ENCODE results near the gene VAT1L. TPM values are rescaled to one million over a fixed set of nuclear protein-coding genes. Genes with fewer than 3 reads are reported as not detected.

Gene VAT1L
- total RNA-seq, 1 donor from 2014 or later: 6.4 TPM

- intact Hi-C loops (cut with DNase I): no loop called here
- TF ChIP-seq POLR2A (IDR thresholded peaks at IDR 0.05): no peak
- TF ChIP-seq, protein P1, sequence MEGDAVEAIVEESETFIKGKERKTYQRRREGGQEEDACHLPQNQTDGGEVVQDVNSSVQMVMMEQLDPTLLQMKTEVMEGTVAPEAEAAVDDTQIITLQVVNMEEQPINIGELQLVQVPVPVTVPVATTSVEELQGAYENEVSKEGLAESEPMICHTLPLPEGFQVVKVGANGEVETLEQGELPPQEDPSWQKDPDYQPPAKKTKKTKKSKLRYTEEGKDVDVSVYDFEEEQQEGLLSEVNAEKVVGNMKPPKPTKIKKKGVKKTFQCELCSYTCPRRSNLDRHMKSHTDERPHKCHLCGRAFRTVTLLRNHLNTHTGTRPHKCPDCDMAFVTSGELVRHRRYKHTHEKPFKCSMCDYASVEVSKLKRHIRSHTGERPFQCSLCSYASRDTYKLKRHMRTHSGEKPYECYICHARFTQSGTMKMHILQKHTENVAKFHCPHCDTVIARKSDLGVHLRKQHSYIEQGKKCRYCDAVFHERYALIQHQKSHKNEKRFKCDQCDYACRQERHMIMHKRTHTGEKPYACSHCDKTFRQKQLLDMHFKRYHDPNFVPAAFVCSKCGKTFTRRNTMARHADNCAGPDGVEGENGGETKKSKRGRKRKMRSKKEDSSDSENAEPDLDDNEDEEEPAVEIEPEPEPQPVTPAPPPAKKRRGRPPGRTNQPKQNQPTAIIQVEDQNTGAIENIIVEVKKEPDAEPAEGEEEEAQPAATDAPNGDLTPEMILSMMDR (IDR thresholded peaks at IDR 0.05): no peak
- TF ChIP-seq POLR2AphosphoS5 (IDR thresholded peaks at IDR 0.05; ENCODE audit: insufficient read depth in 1 of 2, low read depth in 1 of 2): no peak
- H3K9me3 ChIP-seq: no peaks in the 10 kb centered on the region
- no peak for DNase-seq (ENCODE audit: extremely low spot score in 2 of 2)
- no peaks in the 10 kb centered on the region for H3K27me3 ChIP-seq
- H3K27ac ChIP-seq: no peak overlapping the region
- H3K4me3 ChIP-seq: no peak overlapping the region
- H3K36me3 ChIP-seq: no peaks in the 10 kb centered on the region
- no peaks in the 10 kb centered on the region for H3K4me1 ChIP-seq
These were observed 54.1 kb downstream of the VAT1L start for GRCh38 chr16:77842468-77842867.

DNA sequence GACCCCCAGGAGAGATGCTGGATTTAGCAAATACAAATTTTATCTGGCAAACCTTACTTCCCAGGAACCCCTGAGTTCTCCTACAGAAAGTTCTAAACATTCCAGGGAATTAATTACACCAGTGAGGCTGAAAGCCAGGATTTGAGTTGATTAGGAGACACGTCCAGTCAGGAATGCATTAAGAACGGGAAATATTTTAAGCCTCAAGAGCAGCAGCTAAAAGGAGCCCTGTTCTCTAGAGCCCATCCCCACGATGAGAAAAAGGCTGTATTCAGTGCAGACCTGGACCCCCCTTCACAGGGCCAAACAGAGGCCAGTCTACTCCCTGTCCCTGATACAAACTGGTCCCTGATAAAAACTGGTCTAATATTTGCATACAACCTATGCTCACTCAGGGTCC is 55.0 kb downstream of the VAT1L start:
- H3K36me3 ChIP-seq: no peaks in the 10 kb centered on the region
- H3K27ac ChIP-seq: no peak overlapping the region
- H3K4me3 ChIP-seq: no peak overlapping the region
- TF ChIP-seq POLR2AphosphoS5 (IDR thresholded peaks at IDR 0.05; ENCODE audit: insufficient read depth in 1 of 2, low read depth in 1 of 2) (no peak), POLR2A (IDR thresholded peaks at IDR 0.05) (no peak)
- TF ChIP-seq, protein P1 (IDR thresholded peaks at IDR 0.05): no peak
- no peaks in the 10 kb centered on the region for H3K9me3 ChIP-seq
- DNase-seq (ENCODE audit: extremely low spot score in 2 of 2): no peak
- intact Hi-C loops (cut with DNase I): no loop called here
- no peaks in the 10 kb centered on the region for H3K4me1 ChIP-seq
- H3K27me3 ChIP-seq: no peaks in the 10 kb centered on the region

GRCh38 chr16:77844801-77845200 is 56.4 kb downstream of the VAT1L start:
- Histone ChIP-seq H3K27ac (no peak overlapping the region), H3K9me3 (no peaks in the 10 kb centered on the region), H3K36me3 (no peaks in the 10 kb centered on the region), H3K4me3 (no peak overlapping the region), H3K27me3 (no peaks in the 10 kb centered on the region), H3K4me1 (no peaks in the 10 kb centered on the region)
- intact Hi-C loops (cut with DNase I): no loop called here
- DNase-seq (ENCODE audit: extremely low spot score in 2 of 2): no peak
- TF ChIP-seq POLR2A (IDR thresholded peaks at IDR 0.05) (no peak), POLR2AphosphoS5 (IDR thresholded peaks at IDR 0.05; ENCODE audit: insufficient read depth in 1 of 2, low read depth in 1 of 2) (no peak)
- TF ChIP-seq, protein P1 (IDR thresholded peaks at IDR 0.05): no peak

- no peak for TF ChIP-seq POLR2A (IDR thresholded peaks at IDR 0.05)
- TF ChIP-seq POLR2AphosphoS5 (IDR thresholded peaks at IDR 0.05; ENCODE audit: insufficient read depth in 1 of 2, low read depth in 1 of 2): no peak
- TF ChIP-seq, protein P1 (IDR thresholded peaks at IDR 0.05): no peak
- intact Hi-C loops (cut with DNase I): loop anchor here (1.0 kb wide), 1 partner anchor 32 kb away; no protein-coding TSS in a partner anchor
- Histone ChIP-seq H3K27me3 (no peaks in the 10 kb centered on the region), H3K4me3 (no peak overlapping the region), H3K36me3 (no peaks in the 10 kb centered on the region), H3K27ac (no peak overlapping the region), H3K4me1 (no peaks in the 10 kb centered on the region), H3K9me3 (no peaks in the 10 kb centered on the region)
- no peak for DNase-seq (ENCODE audit: extremely low spot score in 2 of 2)
These were observed 61.4 kb downstream of the VAT1L start for GRCh38 chr16:77849646-77850258.

- Histone ChIP-seq H3K9me3 (no peaks in the 10 kb centered on the region), H3K27ac (no peak overlapping the region), H3K4me3 (no peak overlapping the region), H3K36me3 (no peaks in the 10 kb centered on the region), H3K27me3 (no peaks in the 10 kb centered on the region), H3K4me1 (no peaks in the 10 kb centered on the region)
- intact Hi-C loops (cut with DNase I): loop anchor here (1.0 kb wide), 1 partner anchor 31 kb away; no protein-coding TSS in a partner anchor
- DNase-seq (ENCODE audit: extremely low spot score in 2 of 2): no peak
- no peak for TF ChIP-seq POLR2AphosphoS5 (IDR thresholded peaks at IDR 0.05; ENCODE audit: insufficient read depth in 1 of 2, low read depth in 1 of 2)
- TF ChIP-seq POLR2A (IDR thresholded peaks at IDR 0.05): no peak
- TF ChIP-seq, protein P1 (IDR thresholded peaks at IDR 0.05): no peak
These were observed 62.4 kb downstream of the VAT1L start for GRCh38 chr16:77850636-77851333.

Data from vagina (tissue), 2 donors.